DOHH2 (cell line): ENCODE measurements around the gene CNEP1R1.

Experiments
- H3F3A ChIP-seq: fragments of 200-600 bp; sonication (generic), shearing (Covaris generic); 2 replicates; pipeline ENCODE4 v1.6.0; 2016; ENCODE audit warnings: antibody characterized with exemption, mild to moderate bottlenecking; ENCODE audit not compliant: control insufficient read depth, insufficient read depth
- H3K27ac ChIP-seq: fragments of 200-600 bp; sonication (generic); 2 replicates; pipeline ENCODE4 v1.5.1; 2014; ENCODE audit warnings: low read depth, mild to moderate bottlenecking, low read length, moderate library complexity
- H3K27me3 ChIP-seq: fragments of 200-600 bp; sonication (generic); 2 replicates; pipeline ENCODE4 v1.6.1; 2014; ENCODE audit warnings: mild to moderate bottlenecking, low read length, mixed read lengths; ENCODE audit not compliant: control insufficient read depth
- H3K36me3 ChIP-seq: fragments of 200-600 bp; sonication (generic); 2 replicates; pipeline ENCODE4 v1.6.1; 2014; ENCODE audit warnings: mild to moderate bottlenecking, low read length, moderate library complexity, mixed read lengths; ENCODE audit not compliant: control insufficient read depth
- H3K4me1 ChIP-seq: fragments of 200-600 bp; sonication (generic); 2 replicates; pipeline ENCODE4 v1.6.1; 2014; ENCODE audit warnings: mild to moderate bottlenecking, low read length, mixed read lengths; ENCODE audit not compliant: control insufficient read depth
- H3K4me2 ChIP-seq: fragments of 200-600 bp; sonication (generic); 2 replicates; pipeline ENCODE4 v1.6.0; 2014; ENCODE audit warnings: mild to moderate bottlenecking, low read length, moderate library complexity
- H3K4me3 ChIP-seq: fragments of 200-600 bp; sonication (generic); 2 replicates; pipeline ENCODE4 v1.5.1; 2014; ENCODE audit warnings: mild to moderate bottlenecking, low read length, mixed read lengths
- H3K79me2 ChIP-seq: fragments of 200-600 bp; sonication (generic); 2 replicates; pipeline ENCODE4 v1.6.1; 2014; ENCODE audit warnings: mild to moderate bottlenecking, low read length, mixed read lengths; ENCODE audit not compliant: control insufficient read depth
- H3K9me2 ChIP-seq: fragments of 200-600 bp; sonication (generic); replicated peaks from 2 replicates; pipeline ENCODE4 v1.6.1; 2014; ENCODE audit warnings: mild to moderate bottlenecking, low read length, mixed read lengths; ENCODE audit not compliant: control insufficient read depth
- H3K9me3 ChIP-seq: fragments of 200-600 bp; sonication (generic); 2 replicates; pipeline ENCODE4 v1.6.1; 2014; ENCODE audit warnings: antibody characterized with exemption, low read length, mixed read lengths; ENCODE audit not compliant: control insufficient read depth, insufficient read depth
- H4K20me1 ChIP-seq: fragments of 200-600 bp; sonication (generic); 2 replicates; pipeline ENCODE4 v1.6.0; 2014; ENCODE audit warnings: low read depth, mild to moderate bottlenecking, antibody characterized with exemption, low read length, moderate library complexity; ENCODE audit not compliant: control insufficient read depth, insufficient read depth
- EZH2phosphoT487 ChIP-seq: fragments of 200-600 bp; sonication (generic); IDR thresholded peaks from 2 replicates; pipeline ENCODE4 v1.6.1; 2017; ENCODE audit warnings: borderline replicate concordance, mild to moderate bottlenecking, antibody characterized with exemption, low read length, moderate library complexity, mixed read lengths
- TF ChIP-seq, protein P1 (sequence below): fragments of 200-600 bp; sonication (generic); IDR thresholded peaks from one replicate; pipeline ENCODE4 v1.5.1; 2014; ENCODE audit warnings: antibody characterized with exemption, mild to moderate bottlenecking, low read depth, low read length; ENCODE audit not compliant: poor library complexity, severe bottlenecking

Gene CNEP1R1

GRCh38 chr16:50069060-50069459 is 44.0 kb downstream of the CNEP1R1 start:
- peaks cover 25% of the 10 kb centered on the region for H3K4me1 ChIP-seq
- no peak overlapping the region for H3K4me2 ChIP-seq
- H3K36me3 ChIP-seq: peaks cover 56% of the 10 kb centered on the region
- no peaks in the 10 kb centered on the region for H3F3A ChIP-seq
- H3K9me2 ChIP-seq: no peaks in the 10 kb centered on the region
- H3K9me3 ChIP-seq: no peaks in the 10 kb centered on the region
- no peak overlapping the region for H3K4me3 ChIP-seq
- no peak for TF ChIP-seq EZH2phosphoT487
- TF ChIP-seq, protein P1, sequence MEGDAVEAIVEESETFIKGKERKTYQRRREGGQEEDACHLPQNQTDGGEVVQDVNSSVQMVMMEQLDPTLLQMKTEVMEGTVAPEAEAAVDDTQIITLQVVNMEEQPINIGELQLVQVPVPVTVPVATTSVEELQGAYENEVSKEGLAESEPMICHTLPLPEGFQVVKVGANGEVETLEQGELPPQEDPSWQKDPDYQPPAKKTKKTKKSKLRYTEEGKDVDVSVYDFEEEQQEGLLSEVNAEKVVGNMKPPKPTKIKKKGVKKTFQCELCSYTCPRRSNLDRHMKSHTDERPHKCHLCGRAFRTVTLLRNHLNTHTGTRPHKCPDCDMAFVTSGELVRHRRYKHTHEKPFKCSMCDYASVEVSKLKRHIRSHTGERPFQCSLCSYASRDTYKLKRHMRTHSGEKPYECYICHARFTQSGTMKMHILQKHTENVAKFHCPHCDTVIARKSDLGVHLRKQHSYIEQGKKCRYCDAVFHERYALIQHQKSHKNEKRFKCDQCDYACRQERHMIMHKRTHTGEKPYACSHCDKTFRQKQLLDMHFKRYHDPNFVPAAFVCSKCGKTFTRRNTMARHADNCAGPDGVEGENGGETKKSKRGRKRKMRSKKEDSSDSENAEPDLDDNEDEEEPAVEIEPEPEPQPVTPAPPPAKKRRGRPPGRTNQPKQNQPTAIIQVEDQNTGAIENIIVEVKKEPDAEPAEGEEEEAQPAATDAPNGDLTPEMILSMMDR: no peak
- H3K27me3 ChIP-seq: no peaks in the 10 kb centered on the region
- H3K27ac ChIP-seq: no peak overlapping the region
- peaks cover 8% of the 10 kb centered on the region; the same call in 1 of the 2 replicates for H4K20me1 ChIP-seq
- H3K79me2 ChIP-seq: peaks cover 34% of the 10 kb centered on the region

DNA sequence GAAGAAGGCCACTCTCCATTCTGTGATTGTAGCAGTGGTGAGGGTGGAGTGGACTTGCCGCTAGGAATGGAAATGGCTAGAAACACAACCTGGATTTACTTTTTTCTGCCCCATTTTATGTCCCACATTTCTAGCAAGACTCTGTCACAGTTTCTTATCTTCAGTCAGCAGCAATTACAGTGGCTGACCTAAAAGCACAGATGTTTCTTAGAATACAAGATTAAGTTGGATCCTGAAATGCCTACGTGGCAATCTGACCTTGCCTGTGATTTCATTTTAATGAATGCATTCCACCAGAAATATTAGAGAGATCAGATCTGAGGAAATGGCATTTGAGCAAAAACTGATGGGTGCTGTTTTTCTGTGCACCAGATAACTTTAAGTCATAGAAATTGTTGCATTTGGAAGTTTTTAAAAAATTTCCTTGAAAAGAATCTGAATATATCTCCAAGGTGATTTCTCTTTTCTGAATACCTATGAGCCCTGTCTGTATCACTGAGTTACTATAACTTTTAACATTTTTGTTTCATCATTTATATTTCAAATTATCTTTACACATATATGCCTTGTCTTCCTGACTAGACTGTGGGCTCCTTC is 46.1 kb downstream of the CNEP1R1 start:
- H3K4me2 ChIP-seq: no peak overlapping the region
- H3F3A ChIP-seq: no peaks in the 10 kb centered on the region
- no peaks in the 10 kb centered on the region for H3K27me3 ChIP-seq
- no peaks in the 10 kb centered on the region for H3K9me2 ChIP-seq
- H3K36me3 ChIP-seq: peaks cover 60% of the 10 kb centered on the region
- peaks cover 34% of the 10 kb centered on the region for H3K79me2 ChIP-seq
- no peaks in the 10 kb centered on the region for H3K9me3 ChIP-seq
- TF ChIP-seq, protein P1: no peak
- TF ChIP-seq EZH2phosphoT487: no peak
- peaks cover 21% of the 10 kb centered on the region for H3K4me1 ChIP-seq
- no peak overlapping the region for H3K27ac ChIP-seq
- H3K4me3 ChIP-seq: no peak overlapping the region
- H4K20me1 ChIP-seq: peaks cover 8% of the 10 kb centered on the region; the same call in 1 of the 2 replicates

DNA sequence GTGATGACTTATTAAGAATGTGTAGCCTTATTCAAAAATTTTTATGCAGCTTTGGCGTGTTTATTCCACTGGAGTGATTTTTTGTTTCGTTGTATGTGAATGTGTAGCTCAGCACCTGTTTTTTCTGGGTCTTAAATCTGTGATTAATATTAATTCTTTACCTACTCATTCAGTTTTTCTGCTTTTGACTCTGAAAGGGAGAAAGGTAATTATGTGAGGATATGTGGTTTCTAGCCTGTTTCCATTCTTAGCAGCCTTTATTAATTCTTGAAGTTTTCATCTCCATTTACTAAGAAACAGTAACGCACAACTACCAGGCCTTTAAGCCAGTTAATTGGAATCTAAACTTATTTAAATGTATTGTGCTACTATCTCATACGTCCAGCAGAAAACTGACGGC is 47.7 kb downstream of the CNEP1R1 start:
- H3K9me2 ChIP-seq: no peaks in the 10 kb centered on the region
- H3K27ac ChIP-seq: no peak overlapping the region
- H3K9me3 ChIP-seq: no peaks in the 10 kb centered on the region
- H3K4me1 ChIP-seq: peaks cover 8% of the 10 kb centered on the region
- peaks cover 19% of the 10 kb centered on the region for H3K79me2 ChIP-seq
- H3F3A ChIP-seq: no peaks in the 10 kb centered on the region
- H3K4me3 ChIP-seq: no peak overlapping the region
- peaks cover 6% of the 10 kb centered on the region; the same call in 1 of the 2 replicates for H4K20me1 ChIP-seq
- TF ChIP-seq, protein P1: no peak
- H3K4me2 ChIP-seq: no peak overlapping the region
- no peaks in the 10 kb centered on the region for H3K27me3 ChIP-seq
- H3K36me3 ChIP-seq: peaks cover 63% of the 10 kb centered on the region
